ENCODE data around the gene PKN1. TPM values are rescaled to one million over a fixed set of nuclear protein-coding genes. Genes with fewer than 3 reads are reported as not detected.

Gene PKN1
- 59.6 to 68.4 TPM (median 64.2 TPM) in 5 replicates for total RNA-seq (2022; extraction: Qiagen RNA extraction; ENCODE audit: low read depth)

DNA sequence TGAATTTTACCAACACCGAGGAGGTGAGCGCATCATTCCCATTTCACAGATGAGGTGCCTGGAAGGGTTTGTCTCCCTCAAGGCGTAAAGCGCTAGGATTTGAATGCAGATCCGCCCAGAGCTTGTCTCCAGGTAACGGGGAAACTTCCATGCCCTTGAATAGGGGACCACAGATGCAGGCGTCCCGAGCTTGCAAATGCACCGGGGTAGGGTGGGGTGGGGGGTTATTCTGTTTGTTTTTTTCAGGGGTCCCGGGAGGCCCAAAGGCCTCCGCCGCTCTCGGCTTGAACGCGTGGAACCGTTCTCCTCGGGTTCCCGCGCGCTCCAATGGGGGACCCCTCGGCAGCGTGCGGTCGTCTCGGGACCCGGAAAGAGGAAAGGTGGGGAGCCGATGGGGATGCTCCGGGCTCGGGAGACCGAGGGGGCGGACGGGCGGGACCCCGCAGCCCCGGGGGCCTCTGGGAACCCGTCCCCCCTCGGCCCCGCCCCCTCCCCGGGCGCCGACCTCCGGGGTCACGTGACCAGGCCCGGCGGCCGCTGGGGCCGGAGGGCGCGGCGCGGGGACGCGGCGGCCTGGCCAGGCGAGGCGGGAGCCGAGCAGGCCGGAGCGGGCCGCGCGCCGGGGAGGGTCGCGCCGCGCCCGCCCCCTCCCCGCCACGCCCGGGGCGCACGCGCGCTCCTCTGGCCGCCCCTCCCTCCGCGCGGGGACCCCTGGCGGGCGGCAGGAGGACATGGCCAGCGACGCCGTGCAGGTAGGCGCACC lies at the start of gene PKN1:
Gene PKN1, plus strand, starts transcription at position 516 of the 763 bp plus-strand sequence. Its CDS starts 216 bp downstream, at position 732.

DNA sequence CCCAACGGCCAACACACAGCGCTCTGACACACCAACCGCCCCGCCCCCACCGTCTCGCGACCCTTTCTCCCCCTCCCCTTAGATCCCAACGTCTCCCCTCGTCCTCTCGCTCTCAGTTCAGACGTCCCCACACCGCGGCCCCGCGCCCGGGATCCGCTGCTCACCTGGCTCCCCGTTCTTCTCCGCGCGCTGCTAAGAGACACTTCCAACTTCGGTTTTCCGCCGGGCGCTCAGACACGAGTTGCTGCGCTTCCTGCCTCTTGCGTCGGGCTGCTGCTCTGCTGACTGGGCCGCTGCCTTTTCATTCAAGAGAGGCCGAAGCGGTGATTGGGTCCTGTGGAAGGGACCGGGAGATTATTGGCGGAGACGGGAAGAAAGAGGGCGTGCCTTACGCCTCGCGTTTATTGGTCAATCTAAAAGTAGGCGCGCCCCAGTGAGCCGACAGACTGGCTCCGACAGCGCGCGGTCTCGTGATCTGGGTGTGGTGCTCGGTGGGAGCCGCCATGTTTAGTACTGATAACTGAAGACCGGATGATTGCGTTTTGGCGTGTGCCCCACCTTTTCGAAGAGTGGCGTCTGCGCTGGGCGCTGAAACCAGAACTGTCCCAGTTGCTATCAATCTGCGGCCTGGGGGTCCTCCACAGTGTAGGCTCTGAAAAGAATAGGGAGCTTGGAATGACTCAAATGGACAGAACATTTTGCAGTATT lies 13.8 kb upstream of the PKN1 start, which contains the start of gene DDX39A:
Gene DDX39A, minus strand, starts transcription at position 236 of the 708 bp plus-strand sequence. CDS start 6,121 bp downstream, outside the sequence.

DNA sequence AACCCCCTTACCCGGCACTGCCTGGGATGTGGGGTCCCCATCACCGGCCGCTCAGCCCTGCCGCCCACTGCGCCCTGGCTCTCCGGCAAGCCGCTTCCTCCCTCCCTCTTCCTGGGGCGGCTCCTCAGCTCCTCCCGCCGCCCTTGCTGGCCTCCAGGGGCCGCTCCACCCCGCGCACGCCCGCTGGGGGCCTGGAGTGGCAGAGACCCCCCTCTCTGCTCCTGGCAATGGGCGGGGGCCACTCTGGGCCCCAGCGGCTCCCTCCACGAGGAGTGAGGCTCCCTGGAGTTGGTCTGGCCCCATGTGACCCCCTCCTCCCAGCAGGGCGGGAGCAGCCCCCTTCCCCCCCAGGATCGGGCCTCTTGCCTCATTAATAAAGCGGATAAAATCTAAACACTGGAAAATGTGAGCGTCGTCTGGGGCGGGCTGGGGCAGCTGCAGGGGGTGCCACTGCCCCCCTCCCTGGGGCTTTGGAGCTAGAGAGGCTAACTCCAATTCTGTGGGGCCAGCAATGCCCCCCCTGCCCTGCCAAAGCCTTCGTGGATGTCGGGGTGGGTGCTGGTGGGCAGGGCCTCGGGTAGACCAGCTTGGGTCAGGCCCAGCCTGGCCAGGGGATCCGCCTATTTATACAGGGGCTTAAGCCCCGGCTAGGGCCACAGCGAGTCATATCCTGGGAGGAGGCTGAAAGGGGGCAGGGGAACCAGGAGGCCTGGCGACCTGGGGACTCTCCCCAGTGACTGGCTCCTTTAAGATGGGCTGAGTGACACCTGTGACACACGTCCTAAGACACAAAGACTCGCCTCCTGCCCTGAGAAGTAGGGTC lies 42.4 kb downstream of the PKN1 start, which contains the start of gene PTGER1:
Gene PTGER1, minus strand, starts transcription at position 104 of the 823 bp plus-strand sequence. CDS start 1,034 bp downstream, outside the sequence.

DNA sequence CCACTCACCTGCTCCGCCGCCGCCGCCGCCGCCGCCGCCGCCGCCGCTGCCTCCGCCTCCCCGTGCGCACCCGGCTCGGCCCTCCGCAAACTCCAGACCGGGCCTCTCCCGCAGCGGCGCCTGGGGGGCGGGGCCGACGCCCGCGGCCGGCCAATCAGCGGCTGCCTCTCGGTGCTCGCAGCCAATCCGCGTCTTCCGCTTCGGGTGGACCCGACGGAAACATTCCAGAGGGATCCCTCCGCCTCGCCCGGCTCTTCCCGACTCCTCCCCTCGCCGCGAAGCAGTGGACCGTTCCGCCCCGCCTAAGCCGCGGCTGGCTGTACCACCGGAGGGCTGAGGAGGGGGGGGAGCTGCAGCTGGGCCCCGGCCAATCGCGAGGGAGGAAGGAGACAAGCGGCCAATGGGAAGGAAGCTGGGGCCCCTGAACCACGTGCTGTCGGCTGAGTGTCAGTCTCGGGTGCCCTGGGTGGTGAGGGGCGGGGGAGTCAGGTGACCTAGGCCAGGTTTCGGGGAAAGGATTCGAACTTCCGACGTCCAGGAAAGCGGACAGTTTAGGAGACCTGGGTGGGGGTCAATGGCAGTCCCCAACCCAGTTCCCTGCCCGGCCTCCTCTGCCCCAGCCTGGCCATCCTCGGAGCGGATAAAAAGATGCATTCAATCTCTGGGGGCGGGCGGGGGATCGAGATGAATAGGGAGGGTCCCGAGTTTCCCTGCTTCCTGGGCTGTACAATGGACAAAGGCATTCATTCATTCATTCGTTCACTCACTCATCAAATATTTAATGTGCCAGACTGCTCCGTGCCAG lies 63.1 kb downstream of the PKN1 start, which contains the start of gene GIPC1:
Gene GIPC1, minus strand, starts transcription at position 99 of the 805 bp plus-strand sequence. CDS start 13,151 bp downstream, outside the sequence.

DNA sequence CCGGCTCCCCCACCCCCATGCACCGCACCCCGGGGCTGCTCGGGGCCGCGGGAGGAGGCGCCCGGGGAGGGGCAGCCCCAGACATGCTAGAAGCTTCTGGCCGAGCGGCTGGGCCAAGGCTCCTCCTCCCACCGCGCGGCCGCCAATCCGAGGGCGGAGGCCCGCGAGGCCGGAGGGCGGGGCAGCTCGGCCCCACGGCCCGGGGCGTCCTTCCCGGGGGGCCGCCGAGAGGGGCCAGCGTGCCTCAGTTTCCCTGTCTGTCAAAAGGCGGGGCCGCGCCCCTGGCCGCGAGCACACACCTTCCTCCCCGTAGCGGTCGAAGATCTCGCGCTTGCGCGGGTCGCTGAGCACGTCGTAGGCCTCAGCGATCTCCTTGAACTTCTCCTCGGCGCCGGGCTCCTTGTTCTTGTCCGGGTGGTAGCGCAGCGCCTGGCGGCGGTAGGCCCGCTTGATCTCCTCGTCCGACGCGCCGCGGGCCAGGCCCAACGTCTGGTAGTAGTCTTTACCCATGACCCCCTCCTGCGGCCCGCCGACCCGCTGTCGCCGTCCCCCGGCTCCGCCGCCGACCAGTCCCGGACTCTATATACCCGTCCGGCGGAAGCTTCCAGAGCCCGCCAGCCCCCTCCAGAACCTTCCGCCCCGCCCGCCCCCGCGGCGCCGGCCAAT lies 84.9 kb downstream of the PKN1 start, which contains the start of gene DNAJB1:
Gene DNAJB1, minus strand, starts transcription at position 558 of the 666 bp plus-strand sequence. Its CDS starts 48 bp downstream, at position 510.

Other genes starting within 250 kb of the PKN1 start
- 2.9 to 3.4 TPM (median 3.1 TPM) in 5 replicates for gene ADGRL1, start 227.1 kb upstream of the PKN1 start, total RNA-seq (2022; extraction: Qiagen RNA extraction; ENCODE audit: low read depth)
- gene ADGRE5, start 51.9 kb upstream of the PKN1 start, total RNA-seq (2022; extraction: Qiagen RNA extraction; ENCODE audit: low read depth) = 73.4 to 82.1 TPM (median 78.3 TPM) in 5 replicates
- 118 to 135 TPM (median 121 TPM) in 5 replicates for gene DDX39A, start 14.0 kb upstream of the PKN1 start, total RNA-seq (2022; extraction: Qiagen RNA extraction; ENCODE audit: low read depth)
- 0.07 to 0.18 TPM in 2 of 5 replicates, not detected in the others for gene PTGER1, start 42.0 kb downstream of the PKN1 start, total RNA-seq (2022; extraction: Qiagen RNA extraction; ENCODE audit: low read depth)
- 84.3 to 123 TPM (median 115 TPM) in 5 replicates for gene GIPC1, start 62.8 kb downstream of the PKN1 start, total RNA-seq (2022; extraction: Qiagen RNA extraction; ENCODE audit: low read depth)
- gene DNAJB1, start 85.1 kb downstream of the PKN1 start, total RNA-seq (2022; extraction: Qiagen RNA extraction; ENCODE audit: low read depth) = 130 to 208 TPM (median 185 TPM) in 5 replicates
- gene TECR, start 96.3 kb downstream of the PKN1 start, total RNA-seq (2022; extraction: Qiagen RNA extraction; ENCODE audit: low read depth) = 142 to 189 TPM (median 183 TPM) in 5 replicates
- gene NDUFB7, start 138.8 kb downstream of the PKN1 start, total RNA-seq (2022; extraction: Qiagen RNA extraction; ENCODE audit: low read depth) = 157 to 204 TPM (median 177 TPM) in 5 replicates
- not detected in 5 replicates for gene CLEC17A, start 149.8 kb downstream of the PKN1 start, total RNA-seq (2022; extraction: Qiagen RNA extraction; ENCODE audit: low read depth)
- not detected in 5 replicates for gene ADGRE3, start 241.5 kb downstream of the PKN1 start, total RNA-seq (2022; extraction: Qiagen RNA extraction; ENCODE audit: low read depth)

Data from A549 treated with CpdA at 1 μM for 4 hours (cell line).